Keratinocyte (primary cell): ENCODE data around the gene TMEM207. TPM values are rescaled to one million over a fixed set of nuclear protein-coding genes. Genes with fewer than 3 reads are reported as not detected.
A peak's percentile ranks its signal among the peaks of the same experiment; 100 is the strongest.

Experiments
- DNase-seq: peaks from one replicate; pipeline ENCODE4 v3.0.0-alpha.2; 2011; ENCODE audit warnings: low read depth, missing footprints, low spot score
- FAIRE-seq: peaks from 2 replicates; lab custom pipeline; 2011; peaks lifted over from hg19 to GRCh38; lab: Jason Lieb, UNC
- H2AFZ ChIP-seq: 2 replicates; pipeline ENCODE4 v1.6.0; 2012; ENCODE audit warnings: low read length, control low read depth, inconsistent platforms; ENCODE audit not compliant: control insufficient read depth
- H3K27ac ChIP-seq: 2 replicates; pipeline ENCODE4 v1.5.1; 2011; ENCODE audit warnings: low read length; ENCODE audit not compliant: control insufficient read depth, insufficient read depth
- H3K27me3 ChIP-seq: 3 replicates; pipeline ENCODE4 v1.6.0; 2011; ENCODE audit warnings: low read length; ENCODE audit not compliant: control insufficient read depth, insufficient read depth; ENCODE audit errors: extremely low read depth
- H3K36me3 ChIP-seq, 2 experiments: 2 replicates in 1 of 2; 3 replicates in 1 of 2; pipeline ENCODE4 v1.5.1; 2011; ENCODE audit warnings: low read length in 2 of 2, mild to moderate bottlenecking in 1 of 2; ENCODE audit not compliant: control insufficient read depth in 2 of 2, insufficient read depth in 2 of 2; ENCODE audit errors: extremely low read depth in 1 of 2
- H3K4me1 ChIP-seq: 3 replicates; pipeline ENCODE4 v1.5.1; 2011; ENCODE audit warnings: low read length; ENCODE audit not compliant: control insufficient read depth, insufficient read depth; ENCODE audit errors: extremely low read depth
- H3K4me2 ChIP-seq: 3 replicates; pipeline ENCODE4 v1.6.0; 2011; ENCODE audit warnings: low read depth, low read length; ENCODE audit not compliant: control insufficient read depth, insufficient read depth; ENCODE audit errors: extremely low read depth
- H3K4me3 ChIP-seq, 3 experiments: fragments of 200-600 bp in 1 of 3; sonication (generic) in 1 of 3; 2 replicates in 2 of 3; 3 replicates in 1 of 3; pipeline ENCODE4 v1.5.1; 2011 to 2016; ENCODE audit warnings: low read length in 3 of 3, mild to moderate bottlenecking in 3 of 3, control low read depth in 2 of 3, inconsistent platforms in 1 of 3, low read depth in 1 of 3, mixed read lengths in 1 of 3, mixed run types in 1 of 3, moderate library complexity in 1 of 3; ENCODE audit not compliant: control insufficient read depth in 2 of 3, insufficient read depth in 2 of 3; ENCODE audit errors: extremely low read depth in 1 of 3
- H3K79me2 ChIP-seq: 2 replicates; pipeline ENCODE4 v1.6.0; 2012; ENCODE audit warnings: low read length; ENCODE audit not compliant: control insufficient read depth, insufficient read depth
- H3K9ac ChIP-seq: 3 replicates; pipeline ENCODE4 v1.6.0; 2011; ENCODE audit warnings: low read length; ENCODE audit not compliant: control insufficient read depth, insufficient read depth; ENCODE audit errors: extremely low read depth
- H3K9me1 ChIP-seq: 3 replicates; pipeline ENCODE4 v1.6.0; 2011; ENCODE audit warnings: low read length; ENCODE audit not compliant: control insufficient read depth, insufficient read depth; ENCODE audit errors: extremely low read depth
- H3K9me3 ChIP-seq: 2 replicates; pipeline ENCODE4 v1.5.1; 2012; ENCODE audit warnings: low read depth, low read length; ENCODE audit not compliant: control insufficient read depth
- H4K20me1 ChIP-seq: 3 replicates; pipeline ENCODE4 v1.6.0; 2011; ENCODE audit warnings: low read length; ENCODE audit not compliant: control insufficient read depth, insufficient read depth; ENCODE audit errors: extremely low read depth
- EZH2 ChIP-seq: IDR thresholded peaks from one replicate; pipeline ENCODE4 v1.6.1; 2012; ENCODE audit warnings: inconsistent platforms, mild to moderate bottlenecking, low read length, moderate library complexity
- dilution Hi-C: fragments of 300-500 bp; cut with MboI; formaldehyde crosslinking; loops from one replicate; pipeline ENCODE4 v1.7.0; 2020; ENCODE audit warnings: low sequenced_read_pairs; ENCODE audit not compliant: extremely low pct_ligation_motif_present
- polyA plus RNA-seq, 5 experiments: library from polyadenylated mRNA; depleted of rRNA in 3 of 5; stranded (reverse) in 3 of 5; stranded (forward) in 1 of 5; unstranded in 1 of 5; fragments of >200 nt; gene quantifications; 1 replicate in 1 of 5; 2 replicates in 3 of 5; 3 replicates in 1 of 5; pipeline versions ENCODE4 v1.2.1 to v1.2.3, GENCODE V29; 2011 to 2012; ENCODE audit warnings: missing spikeins in 2 of 5, low read depth in 1 of 5, low replicate concordance in 1 of 5
- TF ChIP-seq, protein P1 (sequence below), 3 experiments: IDR thresholded peaks in 1 of 3; conservative IDR thresholded peaks in 1 of 3; optimal IDR thresholded peaks in 1 of 3; 2 replicates in 2 of 3; 3 replicates in 1 of 3; pipeline versions ENCODE3 to v1.5.1; 2011; ENCODE audit warnings: low read length in 3 of 3, mild to moderate bottlenecking in 3 of 3, moderate library complexity in 2 of 3, control low read depth in 1 of 3, inconsistent platforms in 1 of 3; ENCODE audit not compliant: insufficient read depth in 2 of 3; ENCODE audit errors: extremely low read depth in 1 of 3

Gene TMEM207
- polyA plus RNA-seq, 1 donor (not counting 4 experiments of a cell fraction or from before 2014, with no cell fraction given): not detected

DNA sequence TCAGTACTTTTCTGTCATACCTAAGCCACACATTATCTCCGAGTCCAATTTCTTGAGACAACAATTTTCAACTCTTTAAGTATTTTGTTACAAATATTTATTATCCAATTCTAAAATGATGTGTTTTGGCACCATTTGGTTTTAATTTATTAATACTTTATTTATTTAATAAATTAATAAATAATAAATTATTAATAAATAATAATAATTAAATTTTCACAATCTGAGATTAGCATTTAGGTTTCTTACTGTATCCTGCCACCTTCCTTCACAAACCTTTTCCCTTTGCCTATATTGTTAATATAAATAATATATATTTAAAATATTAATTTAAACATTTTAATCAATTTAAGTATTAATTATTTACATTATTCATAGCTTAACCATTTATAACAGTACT lies 23.9 kb downstream of the TMEM207 start:
- no peaks in the 10 kb centered on the region for H3K27me3 ChIP-seq
- peaks cover 2% of the 10 kb centered on the region for H3K4me1 ChIP-seq
- DNase-seq (no peak), FAIRE-seq (no peak)
- H3K36me3 ChIP-seq: no peaks in the 10 kb centered on the region
- no peak overlapping the region for H3K9ac ChIP-seq
- TF ChIP-seq, protein P1, sequence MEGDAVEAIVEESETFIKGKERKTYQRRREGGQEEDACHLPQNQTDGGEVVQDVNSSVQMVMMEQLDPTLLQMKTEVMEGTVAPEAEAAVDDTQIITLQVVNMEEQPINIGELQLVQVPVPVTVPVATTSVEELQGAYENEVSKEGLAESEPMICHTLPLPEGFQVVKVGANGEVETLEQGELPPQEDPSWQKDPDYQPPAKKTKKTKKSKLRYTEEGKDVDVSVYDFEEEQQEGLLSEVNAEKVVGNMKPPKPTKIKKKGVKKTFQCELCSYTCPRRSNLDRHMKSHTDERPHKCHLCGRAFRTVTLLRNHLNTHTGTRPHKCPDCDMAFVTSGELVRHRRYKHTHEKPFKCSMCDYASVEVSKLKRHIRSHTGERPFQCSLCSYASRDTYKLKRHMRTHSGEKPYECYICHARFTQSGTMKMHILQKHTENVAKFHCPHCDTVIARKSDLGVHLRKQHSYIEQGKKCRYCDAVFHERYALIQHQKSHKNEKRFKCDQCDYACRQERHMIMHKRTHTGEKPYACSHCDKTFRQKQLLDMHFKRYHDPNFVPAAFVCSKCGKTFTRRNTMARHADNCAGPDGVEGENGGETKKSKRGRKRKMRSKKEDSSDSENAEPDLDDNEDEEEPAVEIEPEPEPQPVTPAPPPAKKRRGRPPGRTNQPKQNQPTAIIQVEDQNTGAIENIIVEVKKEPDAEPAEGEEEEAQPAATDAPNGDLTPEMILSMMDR (optimal IDR thresholded peaks at IDR 0.05 in 1 of 3, IDR thresholded peaks at IDR 0.05 in 1 of 3, conservative IDR thresholded peaks at IDR 0.05 in 1 of 3; ENCODE audit: extremely low read depth in 1 of 3, insufficient read depth in 2 of 3, low read length in 3 of 3): no peak
- no peak for TF ChIP-seq EZH2
- no peaks in the 10 kb centered on the region for H3K79me2 ChIP-seq
- no peak overlapping the region for H3K4me2 ChIP-seq
- H3K4me3 ChIP-seq: no peak overlapping the region
- no peak overlapping the region for H3K27ac ChIP-seq
- no peaks in the 10 kb centered on the region for H4K20me1 ChIP-seq
- no peaks in the 10 kb centered on the region for H3K9me1 ChIP-seq
- dilution Hi-C loops: no loop called here
- no peaks in the 10 kb centered on the region for H3K9me3 ChIP-seq
- no peak overlapping the region for H2AFZ ChIP-seq

DNA sequence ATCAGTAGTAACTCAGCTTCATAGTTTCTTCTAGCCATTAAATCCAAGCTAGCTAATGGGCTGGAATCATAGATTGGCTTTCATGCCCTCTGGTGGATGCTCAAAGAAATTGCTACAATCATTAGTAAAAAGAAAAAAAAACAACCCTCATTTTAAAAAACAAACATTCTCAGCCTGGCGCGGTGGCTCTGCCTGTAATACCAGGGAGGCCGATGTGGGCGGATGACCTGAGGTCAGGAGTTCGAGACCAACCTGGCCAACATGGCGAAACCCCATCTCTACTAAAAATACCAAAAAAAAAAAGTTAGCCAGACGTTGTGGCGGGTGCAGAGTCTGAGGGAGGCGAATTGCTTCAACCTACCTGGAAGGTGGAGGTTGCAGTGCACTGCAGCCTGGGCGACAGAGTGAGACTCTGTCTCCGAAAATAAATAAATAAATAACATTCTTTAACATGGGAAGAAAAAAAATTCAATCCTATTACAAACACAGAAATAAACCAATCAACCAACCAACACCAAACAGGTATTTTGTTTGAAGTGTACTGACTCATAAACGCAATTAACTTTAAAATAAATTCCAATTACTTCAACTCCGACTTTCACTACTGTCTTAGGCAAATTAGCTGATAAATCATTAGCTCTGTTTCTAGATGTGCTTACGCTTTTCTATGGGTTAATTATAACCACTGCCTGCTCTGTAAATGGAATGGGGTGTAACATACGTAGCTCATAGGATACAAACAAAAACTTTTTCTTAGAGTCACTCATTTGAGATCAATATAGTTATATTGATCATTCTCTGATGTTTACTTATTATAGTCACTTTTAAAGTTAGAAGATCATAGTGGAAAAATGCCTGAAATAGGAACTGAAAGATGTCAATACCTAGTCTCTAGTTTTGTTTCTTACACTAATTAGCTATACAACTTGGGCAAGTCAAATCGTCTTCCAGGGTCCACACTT lies 24.9 kb downstream of the TMEM207 start:
- no peak overlapping the region for H3K4me3 ChIP-seq
- H3K9ac ChIP-seq: no peak overlapping the region
- H3K36me3 ChIP-seq: no peaks in the 10 kb centered on the region
- H3K27me3 ChIP-seq: no peaks in the 10 kb centered on the region
- H3K4me2 ChIP-seq: peak overlapping the region; percentile 19
- TF ChIP-seq, protein P1 (optimal IDR thresholded peaks at IDR 0.05 in 1 of 3, IDR thresholded peaks at IDR 0.05 in 1 of 3, conservative IDR thresholded peaks at IDR 0.05 in 1 of 3; ENCODE audit: extremely low read depth in 1 of 3, insufficient read depth in 2 of 3, low read length in 3 of 3): peak; percentile 3 to 59 (median 54)
- TF ChIP-seq EZH2: no peak
- no peaks in the 10 kb centered on the region for H3K9me1 ChIP-seq
- peak; percentile 77 for FAIRE-seq
- dilution Hi-C loops: no loop called here
- peak overlapping the region; percentile 13 for H3K27ac ChIP-seq
- peak; percentile 26 for DNase-seq
- no peaks in the 10 kb centered on the region for H3K79me2 ChIP-seq
- no peaks in the 10 kb centered on the region for H3K9me3 ChIP-seq
- H3K4me1 ChIP-seq: no peaks in the 10 kb centered on the region
- H2AFZ ChIP-seq: peak overlapping the region; percentile 39
- H4K20me1 ChIP-seq: no peaks in the 10 kb centered on the region
